HG03521 (cell line): ENCODE measurements around the gene FADS1.

Source experiments
- ATAC-seq: cut with Tn5 transposase; IDR thresholded peaks from one replicate; pipeline ENCODE4 v1.9.1; 2021; ENCODE audit warnings: mild to moderate bottlenecking, moderate library complexity; ENCODE audit not compliant: unreplicated experiment

Gene FADS1

GRCh38 chr11:61763930-61764605 is 52.7 kb downstream of the FADS1 start:
- ATAC-seq: no peak

- ATAC-seq: no peak
Measured at GRCh38 chr11:61762798-61763197, 54.0 kb downstream of the FADS1 start.

- ATAC-seq: no peak
Measured at GRCh38 chr11:61762223-61762615, 54.6 kb downstream of the FADS1 start.

DNA sequence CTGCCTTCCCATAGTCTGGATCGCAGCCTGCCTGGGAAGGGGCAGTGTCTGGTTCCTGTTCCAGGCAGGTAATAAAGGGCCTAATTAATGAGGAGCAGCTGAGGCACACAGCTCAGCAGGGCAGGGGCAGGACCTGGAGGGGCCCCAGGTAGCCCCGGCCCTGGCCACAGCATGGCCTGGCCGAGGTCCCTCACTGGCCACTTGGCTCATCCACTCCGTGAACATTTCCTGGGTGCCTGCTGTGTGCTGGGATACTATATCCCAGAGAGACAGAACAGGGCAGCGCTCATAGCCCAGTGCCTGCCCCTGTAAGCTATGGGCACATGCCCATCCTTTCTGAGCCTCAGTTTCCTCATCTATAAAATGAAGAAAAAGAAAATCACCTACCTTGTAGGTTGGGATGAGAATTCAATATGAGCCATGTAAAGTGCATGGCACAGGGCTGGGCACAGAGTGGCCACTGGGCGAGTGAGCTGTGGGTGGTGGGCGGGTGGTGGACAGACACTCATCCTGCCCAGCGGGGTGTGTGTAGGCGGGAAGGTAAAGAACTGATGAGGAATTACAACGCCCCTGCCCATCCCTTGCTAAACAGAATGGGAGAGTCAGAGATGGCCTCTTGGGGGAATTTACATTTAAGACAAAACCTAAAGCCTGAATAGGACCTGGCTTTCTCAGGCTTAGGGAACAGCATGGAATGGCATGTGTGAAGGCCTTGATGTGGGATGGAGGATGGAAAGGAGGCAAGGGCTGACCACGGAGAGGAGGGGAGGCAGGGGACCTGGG is 55.2 kb downstream of the FADS1 start:
- ATAC-seq: no peak

- no peak for ATAC-seq
Measured at GRCh38 chr11:61760946-61761345, 55.9 kb downstream of the FADS1 start.

GRCh38 chr11:61757213-61757862 is 59.5 kb downstream of the FADS1 start:
- ATAC-seq: no peak

- ATAC-seq: no peak
Measured at GRCh38 chr11:61756452-61757212, 60.2 kb downstream of the FADS1 start.

GRCh38 chr11:61756147-61756451 is 60.7 kb downstream of the FADS1 start:
- no peak for ATAC-seq

GRCh38 chr11:61754534-61755482 is 62.0 kb downstream of the FADS1 start:
- no peak for ATAC-seq

DNA sequence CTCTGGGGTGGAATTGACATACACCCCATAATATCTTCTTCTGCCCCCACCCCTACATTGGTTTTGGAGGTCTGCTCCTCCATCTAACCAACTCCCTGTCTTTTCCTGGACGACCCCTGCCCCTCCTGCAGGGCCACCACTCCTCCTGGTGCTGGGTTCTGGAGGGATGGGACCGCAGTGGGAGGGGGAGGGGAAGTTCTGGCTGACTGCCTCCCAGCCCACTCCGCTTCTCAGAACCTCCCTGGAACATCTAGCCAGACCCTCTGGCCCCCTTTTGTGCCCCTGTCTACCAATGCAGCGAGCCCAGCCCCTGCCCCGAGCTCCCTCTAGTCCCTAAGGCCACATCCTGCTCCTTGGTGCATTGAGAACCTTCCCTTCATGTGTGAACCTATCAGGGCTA is 63.1 kb downstream of the FADS1 start:
- no peak for ATAC-seq

DNA sequence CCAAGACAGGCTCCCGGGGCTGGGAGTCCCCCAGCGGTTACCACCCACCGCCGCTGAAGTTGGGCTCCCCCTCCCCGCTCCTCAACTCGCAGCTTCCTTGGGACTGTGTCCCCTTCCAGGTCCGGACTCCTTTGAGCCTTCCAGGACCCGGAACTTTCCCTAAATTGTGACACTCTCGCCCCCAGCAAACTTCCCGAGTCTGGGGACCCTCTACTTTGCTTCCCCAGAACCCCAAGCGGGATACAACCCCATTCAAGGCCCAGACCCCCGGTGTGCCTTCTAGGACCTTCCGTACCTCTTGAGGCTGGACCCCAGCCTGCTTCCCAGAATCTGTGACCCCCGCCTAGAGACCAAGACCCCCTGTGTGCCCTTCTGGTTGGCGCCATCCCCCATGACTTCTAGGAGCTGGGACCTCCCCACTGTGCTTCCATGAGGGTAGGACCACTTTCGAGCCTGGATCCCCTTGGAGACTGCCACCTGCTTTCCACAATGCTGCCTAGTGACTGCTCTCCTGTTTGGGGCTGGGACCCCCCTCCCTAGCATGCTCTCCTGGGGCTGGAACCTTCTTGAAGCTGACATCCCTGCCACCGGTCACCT is 63.8 kb downstream of the FADS1 start:
- ATAC-seq: no peak

DNA sequence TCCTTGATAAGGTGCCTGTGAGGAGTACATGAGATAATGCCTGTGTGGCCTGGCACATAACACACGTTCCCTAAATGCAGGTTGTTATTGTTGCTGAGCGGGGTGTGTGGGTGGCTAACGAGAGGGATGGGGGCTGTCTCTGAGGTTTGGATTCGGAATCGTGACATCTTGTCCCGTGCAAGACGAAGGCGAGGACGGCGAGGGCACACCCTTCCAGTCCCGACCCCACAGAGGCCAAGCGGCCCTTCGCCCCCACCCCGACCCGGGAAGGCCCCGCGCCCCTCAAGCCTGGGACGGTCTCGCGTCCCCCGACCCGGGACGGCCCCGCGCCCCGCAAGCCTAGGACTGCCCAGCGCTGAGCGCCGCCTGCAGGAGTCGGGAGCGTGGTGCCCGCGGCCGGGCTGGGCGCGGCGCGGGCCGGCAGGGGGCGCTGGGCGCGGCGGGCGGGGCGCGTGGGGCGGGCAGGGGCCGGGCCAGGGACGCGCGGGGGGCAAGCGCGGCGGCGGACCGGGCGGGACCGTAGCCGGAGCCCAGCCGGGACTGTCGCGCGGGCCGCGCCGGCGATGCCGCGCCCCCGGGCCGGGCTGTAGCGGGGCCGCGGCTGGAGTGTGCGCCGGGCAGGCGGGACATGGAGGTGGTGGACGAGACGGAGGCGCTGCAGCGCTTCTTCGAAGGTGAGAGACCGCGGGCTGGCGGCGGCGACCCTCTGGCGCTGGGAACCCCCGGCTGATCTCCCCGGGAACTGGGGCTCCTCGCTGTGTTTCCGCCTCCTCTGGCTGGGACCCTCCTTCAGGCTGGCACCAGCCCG is 64.5 kb downstream of the FADS1 start, which contains the start of gene MYRF:
Gene MYRF, plus strand, starts transcription at position 520 of the 808 bp plus-strand sequence. Its CDS starts 109 bp downstream, at position 629.
- no peak for ATAC-seq

DNA sequence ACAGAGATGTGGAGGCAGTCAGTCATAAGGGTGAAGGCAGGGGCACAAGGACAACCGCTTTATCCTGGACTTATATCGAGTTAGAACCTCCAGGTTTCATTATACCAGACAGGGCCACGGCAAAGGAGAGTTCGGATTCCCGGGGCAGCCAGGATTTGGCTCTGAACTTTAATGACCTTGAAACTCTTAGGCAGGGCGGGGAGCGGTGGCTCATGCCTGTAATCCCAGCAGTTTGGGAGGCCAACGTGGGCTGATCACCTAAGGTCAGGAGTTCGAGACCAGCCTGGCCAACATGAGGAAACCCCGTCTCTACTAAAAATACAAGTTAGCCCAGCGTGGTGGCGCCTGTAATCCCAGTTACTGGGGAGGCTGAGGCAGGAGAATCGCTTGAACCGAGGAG is 65.4 kb downstream of the FADS1 start:
- ATAC-seq: no peak

DNA sequence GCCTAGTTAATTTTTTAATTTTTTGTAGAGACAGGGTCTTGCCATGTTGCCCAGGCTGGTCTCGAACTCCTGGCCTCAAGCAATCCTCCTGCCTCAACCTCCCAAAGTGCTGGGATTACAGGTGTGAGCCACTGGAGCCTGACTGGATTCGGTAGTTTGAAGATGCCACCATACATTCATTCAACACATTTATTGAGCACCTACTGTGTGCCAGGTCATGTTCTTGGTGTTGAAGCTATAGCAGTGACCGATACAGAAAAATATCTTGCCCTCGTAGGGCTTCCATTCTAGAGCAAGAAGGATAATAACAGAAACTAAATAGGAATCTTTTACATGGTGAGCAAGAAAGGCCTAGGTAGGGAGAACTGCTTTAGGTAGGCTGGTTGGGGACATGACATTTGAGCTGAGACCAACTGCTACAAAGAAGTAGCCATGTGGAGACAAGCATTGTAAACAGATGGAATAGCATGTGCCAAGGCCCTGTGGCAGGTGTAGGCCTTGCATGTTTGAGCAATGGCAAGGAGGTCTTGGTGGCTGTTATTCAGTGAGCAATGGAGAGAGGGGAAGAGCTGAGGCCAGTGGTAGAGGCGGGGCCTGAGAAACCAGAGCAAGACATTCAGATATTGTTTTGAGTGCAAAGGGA is 66.1 kb downstream of the FADS1 start:
- ATAC-seq: no peak
